DOHH2 (cell line): ENCODE results near the gene BMS1.

Experiments used
- EZH2phosphoT487 ChIP-seq: fragments of 200-600 bp; sonication (generic); IDR thresholded peaks from 2 replicates; pipeline ENCODE4 v1.6.1; 2017; ENCODE audit warnings: borderline replicate concordance, mild to moderate bottlenecking, antibody characterized with exemption, low read length, moderate library complexity, mixed read lengths
- TF ChIP-seq, protein P1 (sequence below): fragments of 200-600 bp; sonication (generic); IDR thresholded peaks from one replicate; pipeline ENCODE4 v1.5.1; 2014; ENCODE audit warnings: antibody characterized with exemption, mild to moderate bottlenecking, low read depth, low read length; ENCODE audit not compliant: poor library complexity, severe bottlenecking

GRCh38 chr10:42802876-42803275 is 20.3 kb downstream of the BMS1 start:
- TF ChIP-seq, protein P1, sequence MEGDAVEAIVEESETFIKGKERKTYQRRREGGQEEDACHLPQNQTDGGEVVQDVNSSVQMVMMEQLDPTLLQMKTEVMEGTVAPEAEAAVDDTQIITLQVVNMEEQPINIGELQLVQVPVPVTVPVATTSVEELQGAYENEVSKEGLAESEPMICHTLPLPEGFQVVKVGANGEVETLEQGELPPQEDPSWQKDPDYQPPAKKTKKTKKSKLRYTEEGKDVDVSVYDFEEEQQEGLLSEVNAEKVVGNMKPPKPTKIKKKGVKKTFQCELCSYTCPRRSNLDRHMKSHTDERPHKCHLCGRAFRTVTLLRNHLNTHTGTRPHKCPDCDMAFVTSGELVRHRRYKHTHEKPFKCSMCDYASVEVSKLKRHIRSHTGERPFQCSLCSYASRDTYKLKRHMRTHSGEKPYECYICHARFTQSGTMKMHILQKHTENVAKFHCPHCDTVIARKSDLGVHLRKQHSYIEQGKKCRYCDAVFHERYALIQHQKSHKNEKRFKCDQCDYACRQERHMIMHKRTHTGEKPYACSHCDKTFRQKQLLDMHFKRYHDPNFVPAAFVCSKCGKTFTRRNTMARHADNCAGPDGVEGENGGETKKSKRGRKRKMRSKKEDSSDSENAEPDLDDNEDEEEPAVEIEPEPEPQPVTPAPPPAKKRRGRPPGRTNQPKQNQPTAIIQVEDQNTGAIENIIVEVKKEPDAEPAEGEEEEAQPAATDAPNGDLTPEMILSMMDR, result no peak
- no peak for TF ChIP-seq EZH2phosphoT487
